Central memory CD4-positive, alpha-beta T cell (primary cell): Measurements from ENCODE around the gene FMOD.

Experiments
- DNase-seq: peaks from one replicate; pipeline ENCODE4 v3.0.0; 2022

The FMOD gene

GRCh38 chr1:203360547-203361185 is 9.7 kb upstream of the FMOD start:
- DNase-seq: no peak

DNA sequence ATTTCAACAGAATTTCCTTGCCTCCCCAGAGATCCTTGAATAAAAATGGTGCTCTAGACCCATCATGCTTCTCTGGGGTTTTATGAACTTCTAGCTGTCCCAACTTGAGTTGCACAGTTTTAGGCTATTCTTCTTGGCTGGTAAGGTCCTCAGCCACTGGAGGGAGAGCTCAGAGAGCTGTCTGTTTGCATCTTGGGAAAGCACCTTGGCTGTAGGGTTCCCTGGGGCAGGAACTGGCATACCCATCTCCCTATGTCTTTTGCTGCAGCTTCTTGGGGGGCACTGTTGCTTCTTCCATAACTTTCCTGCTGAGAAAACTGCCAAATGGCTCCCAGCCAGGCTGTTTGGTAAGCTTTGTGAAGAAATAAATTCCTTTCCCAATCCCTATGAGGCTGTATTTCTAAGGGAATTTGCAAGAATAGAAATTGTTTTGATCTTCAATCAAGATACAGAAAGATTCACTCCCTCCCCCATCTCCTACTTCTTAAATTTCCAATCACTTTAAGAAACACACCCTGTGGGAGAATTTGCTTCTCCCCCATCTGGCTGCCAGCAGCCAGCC is 8.2 kb upstream of the FMOD start:
- no peak for DNase-seq

DNA sequence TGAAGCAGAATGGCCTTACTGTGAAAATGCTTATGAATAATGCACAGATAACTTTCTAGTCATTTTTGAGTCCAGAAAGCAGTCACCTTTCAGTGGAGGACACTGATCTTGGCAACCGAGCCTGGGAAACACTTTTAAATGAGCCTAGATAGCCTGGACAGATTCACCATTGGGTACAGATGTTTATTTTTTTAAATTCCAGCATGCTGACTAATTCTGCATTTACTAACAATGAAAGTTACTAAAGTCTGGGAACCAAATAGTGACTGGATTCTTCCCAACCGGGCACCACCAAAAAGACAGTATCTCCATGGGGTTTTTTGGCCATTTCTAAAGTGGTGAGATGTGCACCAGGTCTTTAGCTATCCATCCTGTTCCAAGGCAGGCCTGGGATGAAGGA is 3.3 kb upstream of the FMOD start:
- no peak for DNase-seq

- DNase-seq: no peak
Observed at GRCh38 chr1:203353486-203353885, 2.6 kb upstream of the FMOD start.

GRCh38 chr1:203349773-203350524 is 973 bp downstream of the FMOD start:
- DNase-seq: no peak

DNA sequence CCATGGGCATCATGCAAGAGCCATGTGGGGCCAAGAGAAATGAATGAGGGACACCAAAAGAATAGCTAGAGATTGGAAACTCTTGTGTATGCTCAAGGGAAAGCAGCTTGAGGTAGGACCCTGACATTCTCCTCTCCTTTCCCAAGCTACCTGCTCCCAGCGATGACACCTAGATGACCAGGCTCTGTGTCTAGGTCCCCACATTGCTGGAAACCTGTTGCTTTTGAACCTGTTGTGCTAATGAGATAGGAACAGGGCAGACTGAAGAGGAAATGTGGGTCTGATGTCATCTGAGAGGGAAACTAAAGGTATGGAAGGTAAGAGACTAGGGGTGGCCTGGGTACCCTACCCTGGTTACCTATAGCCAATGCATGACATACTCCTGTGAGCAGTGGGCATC is 1.8 kb downstream of the FMOD start:
- DNase-seq: no peak

- no peak for DNase-seq
Observed at GRCh38 chr1:203346769-203347102, 4.2 kb downstream of the FMOD start.

- DNase-seq: no peak
Observed at GRCh38 chr1:203346060-203346768, 4.7 kb downstream of the FMOD start.

GRCh38 chr1:203343956-203344754 is 6.8 kb downstream of the FMOD start:
- DNase-seq: no peak

DNA sequence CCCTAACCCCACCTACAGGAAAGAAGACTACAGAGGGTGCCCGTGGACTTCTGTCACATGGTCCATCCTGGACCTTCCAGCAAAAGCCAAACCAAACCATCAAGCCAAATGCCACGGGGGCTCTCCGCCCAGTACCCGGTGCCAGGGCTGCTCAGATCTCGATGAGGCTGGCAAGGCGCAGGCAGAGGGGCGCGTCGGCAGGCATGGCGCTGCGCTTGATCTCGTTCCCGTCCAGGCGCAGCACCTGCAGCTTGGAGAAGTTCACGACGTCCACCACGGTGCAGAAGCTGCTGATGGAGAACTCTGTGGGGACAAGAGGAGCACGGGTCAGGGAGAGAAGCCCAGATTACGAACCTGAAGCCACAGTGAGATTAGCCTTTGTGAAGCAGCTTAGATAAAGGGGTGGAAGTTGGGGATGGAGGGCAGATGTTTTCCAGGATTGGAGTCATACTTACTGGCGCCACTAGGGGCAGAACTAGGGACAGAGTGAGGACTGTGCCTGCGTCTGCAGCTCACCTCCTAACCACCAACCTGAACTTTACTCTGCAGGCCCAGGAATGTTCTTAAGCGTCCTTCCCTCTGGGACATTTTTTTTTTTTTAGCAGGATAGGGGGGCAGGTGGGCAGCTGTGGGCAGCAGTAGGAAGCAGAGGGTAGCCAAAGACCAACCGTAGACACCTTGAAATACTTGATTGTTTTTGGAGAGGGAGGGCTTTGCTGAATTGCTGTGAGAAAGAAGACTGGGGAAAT is 8.6 kb downstream of the FMOD start:
- peak; percentile 35 for DNase-seq

DNA sequence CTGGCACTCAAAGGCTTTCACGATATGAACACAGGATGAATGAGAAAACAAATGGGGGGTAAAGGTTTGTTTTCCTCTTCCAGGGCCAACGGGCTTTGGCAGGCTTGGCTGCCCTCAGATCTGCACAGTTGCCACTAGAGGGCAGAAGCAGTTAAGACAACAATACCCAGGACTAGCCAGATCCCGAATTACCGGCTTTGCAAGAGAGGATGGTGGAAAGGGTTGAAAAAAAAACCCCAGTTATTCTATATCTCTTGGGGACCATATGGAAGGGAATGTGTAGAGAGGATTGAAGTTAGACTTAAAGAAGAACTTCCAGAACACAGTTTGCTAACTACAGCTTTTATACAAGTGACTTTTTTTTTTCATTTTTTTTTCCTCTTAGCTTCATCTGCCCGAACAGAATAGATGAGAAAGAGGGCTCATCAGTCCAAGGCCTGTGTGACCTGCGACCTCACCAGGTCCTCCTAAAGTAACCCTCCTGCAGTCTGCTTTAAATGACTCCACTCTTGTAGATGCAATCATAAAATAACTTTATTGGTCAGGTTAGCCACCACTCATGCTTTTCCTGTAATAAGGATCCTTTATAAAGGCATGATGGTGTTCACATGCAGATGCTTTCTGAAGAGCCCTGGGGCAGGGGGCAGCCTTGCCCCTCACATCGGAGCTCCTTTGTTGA is 10.7 kb downstream of the FMOD start:
- DNase-seq: peak; percentile 58

GRCh38 chr1:203338335-203339036 is 12.4 kb downstream of the FMOD start:
- DNase-seq: peak; percentile 58

DNA sequence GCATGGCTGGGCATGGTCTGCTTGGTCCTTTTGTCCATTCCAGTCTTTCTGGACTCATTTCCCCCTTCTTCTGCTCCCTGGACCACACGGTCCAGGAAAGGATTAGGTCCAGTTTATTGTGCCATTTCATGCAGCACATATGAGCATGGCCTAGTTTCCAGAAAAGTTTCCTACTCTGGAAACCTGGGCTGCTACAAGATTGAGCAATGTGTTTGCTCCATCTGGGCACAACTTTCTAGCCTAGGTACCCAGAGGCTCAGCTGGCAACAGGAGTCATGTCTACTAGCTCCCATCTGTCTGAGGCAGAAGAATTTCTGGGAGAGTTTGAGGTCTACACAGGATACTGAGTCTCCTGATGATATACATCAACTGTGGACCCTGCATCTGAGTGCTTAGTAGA is 14.8 kb downstream of the FMOD start:
- DNase-seq: no peak

GRCh38 chr1:203335503-203335902 is 15.4 kb downstream of the FMOD start:
- no peak for DNase-seq

DNA sequence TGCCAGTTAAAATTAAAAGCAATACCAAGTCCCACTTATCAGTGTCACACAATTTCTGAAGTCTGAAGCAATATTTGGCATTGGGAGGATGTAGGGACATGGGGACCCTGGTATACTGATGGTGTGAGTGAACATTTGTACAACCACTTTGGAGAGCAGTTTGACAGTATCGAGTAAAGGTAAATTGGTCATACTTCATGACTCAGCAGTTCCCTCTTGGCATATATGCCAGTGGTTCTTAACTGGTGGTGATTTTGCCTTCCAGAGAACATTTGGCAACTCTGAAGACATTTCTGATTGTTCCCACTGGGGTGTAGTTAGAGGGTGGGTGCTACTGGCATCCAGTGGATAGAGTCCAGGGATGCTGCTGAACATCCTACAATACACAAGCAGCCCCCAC is 19.7 kb downstream of the FMOD start:
- no peak for DNase-seq

- DNase-seq: no peak
Observed at GRCh38 chr1:203328714-203329122, 22.2 kb downstream of the FMOD start.

- peak; percentile 90 for DNase-seq
Observed at GRCh38 chr1:203327684-203328457, 23.1 kb downstream of the FMOD start.

GRCh38 chr1:203326830-203327683 is 23.9 kb downstream of the FMOD start:
- DNase-seq: peak; percentile 96
